H1 (cell line): ENCODE data around the gene CBLB. TPM values are rescaled to one million over a fixed set of nuclear protein-coding genes. Genes with fewer than 3 reads are reported as not detected.

ENCODE experiments used
- CTCF ChIA-PET: fragments of 300-600 bp; sonication (Branson Sonifier 250); formaldehyde crosslinking; loops from one replicate; lab custom pipeline; 2021; ENCODE audit not compliant: partially characterized antibody; lab: Charles Lee
- POLR2A ChIA-PET: fragments of 300-600 bp; sonication (Branson Sonifier 250); formaldehyde crosslinking; loops from one replicate; lab custom pipeline; 2021; ENCODE audit warnings: inconsistent platforms; ENCODE audit not compliant: partially characterized antibody; lab: Charles Lee
- DNase-seq, 2 experiments: peaks; one replicate each; pipeline versions ENCODE4 v3.0.0 to v3.0.0-alpha.2; 2010 to 2022; ENCODE audit warnings: low spot score in 2 of 2, low read depth in 1 of 2, mixed read lengths in 1 of 2
- FAIRE-seq: peaks from 2 replicates; lab custom pipeline; 2011; peaks lifted over from hg19 to GRCh38; lab: Jason Lieb, UNC
- H2AFZ ChIP-seq: 2 replicates; pipeline ENCODE4 v1.8.1; 2012; ENCODE audit warnings: low read length, inconsistent platforms
- H2AK5ac ChIP-seq: 2 replicates; pipeline ENCODE4 v1.6.1; 2013; ENCODE audit warnings: low read depth, low read length
- H2BK120ac ChIP-seq: replicated peaks from 2 replicates; pipeline ENCODE3; 2013; ENCODE audit warnings: low read depth, low read length, inconsistent platforms
- H2BK12ac ChIP-seq: 2 replicates; pipeline ENCODE4 v1.6.1; 2013; ENCODE audit warnings: low read depth, low read length
- H2BK15ac ChIP-seq: 2 replicates; pipeline ENCODE4 v1.6.1; 2013; ENCODE audit warnings: low read length
- H2BK20ac ChIP-seq: 2 replicates; pipeline ENCODE4 v1.6.1; 2013; ENCODE audit warnings: low read length
- H2BK5ac ChIP-seq: 2 replicates; pipeline ENCODE4 v1.6.1; 2013; ENCODE audit warnings: low read depth, low read length
- H3K14ac ChIP-seq: 2 replicates; pipeline ENCODE4 v1.6.1; 2013; ENCODE audit warnings: inconsistent platforms; ENCODE audit not compliant: insufficient read length
- H3K18ac ChIP-seq: 2 replicates; pipeline ENCODE4 v1.6.1; 2013; ENCODE audit warnings: low read length; ENCODE audit errors: extremely low read depth
- H3K23ac ChIP-seq: 2 replicates; pipeline ENCODE4 v1.6.1; 2013; ENCODE audit warnings: inconsistent platforms; ENCODE audit not compliant: insufficient read length
- H3K23me2 ChIP-seq: 2 replicates; pipeline ENCODE4 v1.6.1; 2013; ENCODE audit warnings: low read depth, low read length
- H3K27ac ChIP-seq: 2 replicates; pipeline ENCODE4 v1.6.1; 2011; ENCODE audit warnings: low read depth, low read length, inconsistent platforms
- H3K27me3 ChIP-seq, 4 experiments: replicated peaks in 1 of 4; 1 replicate in 1 of 4; 2 replicates in 3 of 4; pipeline versions ENCODE4 v1.6.1 to v1.8.1; 2011 to 2013; ENCODE audit warnings: low read length in 3 of 4, mild to moderate bottlenecking in 3 of 4, inconsistent platforms in 2 of 4, mixed read lengths in 2 of 4, moderate library complexity in 1 of 4; ENCODE audit not compliant: control insufficient read depth in 3 of 4, insufficient read depth in 3 of 4; ENCODE audit errors: extremely low read depth in 1 of 4
- H3K36me3 ChIP-seq, 4 experiments: 2 replicates each; pipeline versions ENCODE4 v1.6.1 to v1.8.1; 2011 to 2013; ENCODE audit warnings: mild to moderate bottlenecking in 4 of 4, low read length in 3 of 4, moderate library complexity in 2 of 4, control low read depth in 1 of 4, inconsistent platforms in 1 of 4; ENCODE audit not compliant: insufficient read depth in 4 of 4, control insufficient read depth in 2 of 4
- H3K4ac ChIP-seq: replicated peaks from 2 replicates; pipeline ENCODE3; 2013; ENCODE audit warnings: low read length, low read depth, mixed read lengths, inconsistent platforms; ENCODE audit not compliant: insufficient read length
- H3K4me1 ChIP-seq, 4 experiments: replicated peaks in 1 of 4; 1 replicate in 1 of 4; 2 replicates in 3 of 4; pipeline versions ENCODE4 v1.6.1 to v1.8.1; 2011 to 2013; ENCODE audit warnings: low read length in 3 of 4, inconsistent platforms in 2 of 4, mixed read lengths in 1 of 4; ENCODE audit not compliant: insufficient read depth in 4 of 4, control insufficient read depth in 3 of 4
- H3K4me2 ChIP-seq, 2 experiments: 2 replicates each; pipeline versions ENCODE4 v1.6.1 to v1.8.1; 2011 to 2013; ENCODE audit warnings: low read depth in 2 of 2, low read length in 2 of 2, control low read depth in 1 of 2, inconsistent platforms in 1 of 2, mild to moderate bottlenecking in 1 of 2; ENCODE audit not compliant: insufficient read depth in 1 of 2
- H3K4me3 ChIP-seq, 4 experiments: fragments of 200-600, 300-600 bp in 1 of 4; sonication (generic), shearing (Covaris generic), sonication (Bioruptor Twin) in 1 of 4; 2 replicates each; pipeline versions ENCODE4 v1.5.1 to v1.8.1; 2011 to 2016; ENCODE audit warnings: low read length in 4 of 4, low read depth in 3 of 4, control low read depth in 2 of 4, inconsistent platforms in 2 of 4, mild to moderate bottlenecking in 2 of 4, mixed read lengths in 1 of 4, moderate library complexity in 1 of 4; ENCODE audit not compliant: insufficient read depth in 2 of 4; ENCODE audit errors: extremely low read depth in 1 of 4
- H3K56ac ChIP-seq: replicated peaks from 2 replicates; pipeline ENCODE3; 2013; ENCODE audit warnings: low read depth, mild to moderate bottlenecking, mixed read lengths, low read length, inconsistent platforms; ENCODE audit not compliant: insufficient read length
- H3K79me1 ChIP-seq: 2 replicates; pipeline ENCODE4 v1.6.1; 2013; ENCODE audit warnings: low read depth, low read length, control low read depth
- H3K79me2 ChIP-seq, 2 experiments: 2 replicates each; pipeline versions ENCODE4 v1.6.1 to v1.8.1; 2012 to 2013; ENCODE audit warnings: low read length in 2 of 2, mild to moderate bottlenecking in 2 of 2, inconsistent platforms in 1 of 2; ENCODE audit not compliant: insufficient read depth in 2 of 2, control insufficient read depth in 1 of 2
- H3K9ac ChIP-seq, 4 experiments: replicated peaks in 1 of 4; 1 replicate in 1 of 4; 2 replicates in 3 of 4; pipeline versions ENCODE4 v1.6.1 to v1.8.1; 2011 to 2013; ENCODE audit warnings: low read depth in 3 of 4, low read length in 3 of 4, control low read depth in 2 of 4, mild to moderate bottlenecking in 2 of 4, moderate library complexity in 2 of 4, inconsistent platforms in 1 of 4; ENCODE audit errors: extremely low read depth in 1 of 4
- H3K9me3 ChIP-seq, 2 experiments: 2 replicates each; pipeline versions ENCODE4 v1.6.1 to v1.8.1; 2012 to 2013; ENCODE audit warnings: mild to moderate bottlenecking in 2 of 2, moderate library complexity in 2 of 2, control low read depth in 1 of 2, inconsistent platforms in 1 of 2, low read depth in 1 of 2, low read length in 1 of 2, mixed read lengths in 1 of 2; ENCODE audit not compliant: insufficient read depth in 2 of 2
- H4K20me1 ChIP-seq, 2 experiments: replicated peaks in 1 of 2; 2 replicates each; pipeline versions ENCODE3 to v1.8.1; 2011 to 2013; ENCODE audit warnings: inconsistent platforms in 2 of 2, low read length in 2 of 2, mild to moderate bottlenecking in 1 of 2; ENCODE audit not compliant: insufficient read depth in 2 of 2, control insufficient read depth in 1 of 2
- H4K5ac ChIP-seq: 2 replicates; pipeline ENCODE4 v1.6.1; 2013; ENCODE audit warnings: low read length, low read depth, mixed read lengths, inconsistent platforms; ENCODE audit not compliant: insufficient read length
- H4K8ac ChIP-seq: 2 replicates; pipeline ENCODE4 v1.8.0; 2013; ENCODE audit warnings: mild to moderate bottlenecking, moderate library complexity, low read length, inconsistent platforms; ENCODE audit not compliant: insufficient read depth; ENCODE audit errors: extremely low read depth
- H4K91ac ChIP-seq: replicated peaks from 2 replicates; pipeline ENCODE3; 2013; ENCODE audit warnings: low read length, mixed read lengths, inconsistent platforms; ENCODE audit not compliant: insufficient read length
- CREB1 ChIP-seq: IDR thresholded peaks from 2 replicates; pipeline ENCODE4 v1.6.1; 2012; ENCODE audit warnings: inconsistent platforms
- EZH2 ChIP-seq: fragments of 200-600 bp; sonication (generic); IDR thresholded peaks from 2 replicates; pipeline ENCODE4 v1.7.1; 2012; ENCODE audit warnings: low read depth, mild to moderate bottlenecking, moderate library complexity, low read length, inconsistent platforms; ENCODE audit not compliant: severe bottlenecking
- JUND ChIP-seq: IDR thresholded peaks from 2 replicates; pipeline ENCODE4 v1.6.1; 2011; ENCODE audit warnings: mild to moderate bottlenecking, improper control_type of control experiment, low read length
- RAD21 ChIP-seq, 2 experiments: IDR thresholded peaks in 1 of 2; conservative IDR thresholded peaks in 1 of 2; 2 replicates each; pipeline ENCODE4 v1.6.1; 2011; ENCODE audit warnings: low read depth in 2 of 2, low read length in 2 of 2, improper control_type of control experiment in 1 of 2, inconsistent platforms in 1 of 2, mild to moderate bottlenecking in 1 of 2, moderate library complexity in 1 of 2
- SIRT6 ChIP-seq: IDR thresholded peaks from one replicate; pipeline ENCODE4 v1.7.1; 2012; ENCODE audit warnings: low read length, inconsistent platforms
- SUZ12 ChIP-seq: fragments of 200-600 bp; sonication (generic); IDR thresholded peaks from 2 replicates; pipeline ENCODE4 v1.6.1; 2012; ENCODE audit warnings: mild to moderate bottlenecking, inconsistent platforms, low read length, moderate library complexity, mixed read lengths
- TAF1 ChIP-seq: IDR thresholded peaks from 2 replicates; pipeline ENCODE4 v1.6.1; 2011; ENCODE audit warnings: mild to moderate bottlenecking, low read depth, low read length
- WGBS, 2 experiments: shearing (Covaris generic) in 1 of 2; methylation state at CpG; one replicate each; pipeline versions ENCODE4 v1.1.6 to v1.1.7; 2013 to 2015; ENCODE audit warnings: low lambda C conversion rate in 2 of 2, mixed read lengths in 2 of 2, inconsistent platforms in 1 of 2, low coverage in 1 of 2, missing lambda C conversion rate in 1 of 2; ENCODE audit not compliant: insufficient replicate concordance in 2 of 2, insufficient coverage in 1 of 2, insufficient read length in 1 of 2; ENCODE audit errors: extremely low coverage in 1 of 2, missing lambda C conversion rate in 1 of 2; 5-methylcytosine and 5-hydroxymethylcytosine counted together
- polyA plus RNA-seq, 7 experiments: library from polyadenylated mRNA; depleted of rRNA in 3 of 7; stranded (reverse) in 5 of 7; unstranded in 2 of 7; fragments of >200 nt in 5 of 7; fragments of 200-250 nt in 2 of 7; gene quantifications; 1 replicate in 5 of 7; 2 replicates in 1 of 7; 4 replicates in 1 of 7; pipeline versions ENCODE4 v1.2.1 to v1.2.3, GENCODE V29; 2011 to 2013; ENCODE audit warnings: missing spikeins in 2 of 7, mixed read lengths in 2 of 7
- total RNA-seq: library from RNA; stranded (reverse); fragmentation: NEBNext Ultra II Directional; extraction: Animal tissue kit (Norgen Biotek cat#: 25700); gene quantifications from 2 replicates; pipeline ENCODE4 v1.2.1, GENCODE V29; 2021
- TF ChIP-seq, protein P1 (sequence below): IDR thresholded peaks from 2 replicates; pipeline ENCODE4 v1.6.1; 2011; ENCODE audit warnings: low read length, improper control_type of control experiment

CBLB gene
- total and polyA plus RNA-seq, 2 of the 8 experiments (the other 6 are each of a cell fraction or from before 2014, with no cell fraction given) = 14.5 to 26.0 TPM

DNA sequence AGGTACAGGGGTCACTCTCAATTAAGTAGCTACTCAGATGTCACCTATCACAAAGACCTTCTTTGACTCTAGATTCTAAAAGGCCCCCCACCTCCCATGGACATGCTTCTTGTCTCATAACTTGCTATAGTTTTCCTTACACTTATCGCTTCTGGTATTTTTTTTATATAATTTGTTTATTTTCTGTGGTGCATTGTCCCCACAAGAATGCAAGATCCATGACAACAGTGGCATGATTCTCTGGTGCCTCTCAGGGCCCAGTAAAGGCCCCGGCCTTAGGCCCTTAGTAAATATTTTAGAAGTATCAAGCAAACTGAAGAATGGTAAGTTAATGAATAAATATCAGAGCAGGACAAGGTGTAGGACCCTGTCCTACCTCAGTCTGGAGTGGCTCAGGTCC is 248.6 kb downstream of the CBLB start:
- Histone ChIP-seq H4K5ac (no peak overlapping the region), H2BK120ac (no peak overlapping the region), H3K18ac (no peak overlapping the region), H2BK15ac (no peak overlapping the region), H3K9me3 (no peaks in the 10 kb centered on the region), H3K4me3 (no peak overlapping the region), H3K23ac (no peak overlapping the region), H3K4me2 (no peak overlapping the region), H3K36me3 (no peaks in the 10 kb centered on the region), H2AFZ (no peak overlapping the region), H3K79me1 (no peaks in the 10 kb centered on the region), H3K4ac (no peak overlapping the region), H3K9ac (no peak overlapping the region), H3K56ac (no peak overlapping the region), H3K4me1 (no peaks in the 10 kb centered on the region), H3K14ac (no peak overlapping the region), H3K27me3 (no peaks in the 10 kb centered on the region), H4K8ac (no peak overlapping the region), H4K91ac (no peak overlapping the region), H2AK5ac (no peak overlapping the region), H2BK20ac (no peak overlapping the region), H3K23me2 (no peaks in the 10 kb centered on the region), H2BK12ac (no peak overlapping the region), H2BK5ac (no peak overlapping the region), H3K27ac (no peak overlapping the region)
- POLR2A ChIA-PET = no interaction called here
- FAIRE-seq = no peak
- WGBS, 2 experiments = 92% methylated on average over 2 of the region's 2 CpGs; no CpG with 5 or more reads in 1 of the 2 experiments
- CTCF ChIA-PET = no interaction called here
- no peak for DNase-seq
- no peak for TF ChIP-seq EZH2
- TF ChIP-seq SUZ12 = no peak
- no peak for TF ChIP-seq SIRT6
- no peak for TF ChIP-seq CREB1
- no peak for TF ChIP-seq TAF1
- no peak for TF ChIP-seq RAD21 (IDR thresholded peaks at IDR 0.05 in 1 of 2, conservative IDR thresholded peaks at IDR 0.05 in 1 of 2; ENCODE audit: low read depth in 2 of 2, low read length in 2 of 2)
- TF ChIP-seq, protein P1, sequence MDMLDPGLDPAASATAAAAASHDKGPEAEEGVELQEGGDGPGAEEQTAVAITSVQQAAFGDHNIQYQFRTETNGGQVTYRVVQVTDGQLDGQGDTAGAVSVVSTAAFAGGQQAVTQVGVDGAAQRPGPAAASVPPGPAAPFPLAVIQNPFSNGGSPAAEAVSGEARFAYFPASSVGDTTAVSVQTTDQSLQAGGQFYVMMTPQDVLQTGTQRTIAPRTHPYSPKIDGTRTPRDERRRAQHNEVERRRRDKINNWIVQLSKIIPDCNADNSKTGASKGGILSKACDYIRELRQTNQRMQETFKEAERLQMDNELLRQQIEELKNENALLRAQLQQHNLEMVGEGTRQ = no peak
- no peak for TF ChIP-seq JUND
- TF ChIP-seq, all 59 proteins: peak for 0
- Histone ChIP-seq H4K20me1 (no peaks in the 10 kb centered on the region), H3K79me2 (no peaks in the 10 kb centered on the region)
